K562 (cell line): ENCODE measurements around the gene PHYH. TPM values are rescaled to one million over a fixed set of nuclear protein-coding genes. Genes with fewer than 3 reads are reported as not detected.

Source experiments
- AFF4 ChIP-seq: sonication (generic); formaldehyde crosslinking; IDR thresholded peaks from 2 replicates; pipeline ENCODE4 v1.8.0; 2023; ENCODE audit warnings: mild to moderate bottlenecking, missing genetic modification reagents
- ATF7 ChIP-seq: fragments of 450-650 bp; IDR thresholded peaks from 2 replicates; pipeline ENCODE4 v1.7.1; 2014; ENCODE audit warnings: mild to moderate bottlenecking, moderate library complexity
- CCNT2 ChIP-seq: IDR thresholded peaks from 2 replicates; pipeline ENCODE4 v1.6.1; 2011; ENCODE audit warnings: borderline replicate concordance, low read depth, mild to moderate bottlenecking, moderate library complexity, mixed read lengths, low read length; ENCODE audit not compliant: insufficient read length; ENCODE audit errors: extremely low read depth
- DIDO1 ChIP-seq: fragments of 450-650 bp; IDR thresholded peaks from 2 replicates; pipeline ENCODE4 v1.6.1; 2016; ENCODE audit warnings: low read depth, missing biosample characterization, missing genetic modification characterization
- E2F6 ChIP-seq, 2 experiments: IDR thresholded peaks; 2 replicates each; pipeline ENCODE4 v1.6.1; 2011; ENCODE audit warnings: borderline replicate concordance in 1 of 2, control low read depth in 1 of 2, low read depth in 1 of 2, low read length in 1 of 2, mild to moderate bottlenecking in 1 of 2, mixed read lengths in 1 of 2, moderate library complexity in 1 of 2; ENCODE audit not compliant: insufficient read depth in 1 of 2, insufficient read length in 1 of 2, poor library complexity in 1 of 2, severe bottlenecking in 1 of 2; ENCODE audit errors: extremely low read depth in 1 of 2
- ELF2 ChIP-seq: fragments of 250-450 bp; sonication (Bioruptor Pico); IDR thresholded peaks from 2 replicates; pipeline ENCODE4 v1.5.0; 2021; ENCODE audit warnings: mild to moderate bottlenecking
- KAT7 ChIP-seq: sonication (generic); formaldehyde crosslinking; IDR thresholded peaks from 2 replicates; pipeline ENCODE4 v1.8.0; 2022; ENCODE audit warnings: missing genetic modification reagents, mild to moderate bottlenecking, borderline replicate concordance
- KDM2B ChIP-seq: fragments of 250-450 bp; sonication (Bioruptor Pico); IDR thresholded peaks from 2 replicates; pipeline ENCODE4 v1.8.0; 2021; ENCODE audit warnings: mild to moderate bottlenecking, moderate library complexity
- KLF13 ChIP-seq: fragments of 450-650 bp; IDR thresholded peaks from 2 replicates; pipeline ENCODE4 v1.6.1; 2016; ENCODE audit warnings: missing genetic modification characterization, low read depth, mild to moderate bottlenecking, missing compliant biosample characterization, moderate library complexity, borderline replicate concordance
- NFIC ChIP-seq: fragments of 450-650 bp; IDR thresholded peaks from 2 replicates; pipeline ENCODE4 v1.6.1; 2017; ENCODE audit warnings: mild to moderate bottlenecking, inconsistent platforms
- NONO ChIP-seq, 2 experiments: fragments of 200-400 bp in 1 of 2; fragments of 450-650 bp in 1 of 2; formaldehyde crosslinking in 1 of 2; IDR thresholded peaks; 2 replicates each; pipeline ENCODE4 v1.6.1; 2017; ENCODE audit warnings: low read depth in 2 of 2, mild to moderate bottlenecking in 2 of 2, moderate library complexity in 2 of 2, low read length in 1 of 2
- NRF1 ChIP-seq, 2 experiments: fragments of 450-650 bp; IDR thresholded peaks in 1 of 2; conservative IDR thresholded peaks in 1 of 2; 2 replicates each; pipeline ENCODE4 v1.6.1; 2014; ENCODE audit warnings: mild to moderate bottlenecking in 2 of 2
- PCBP2 ChIP-seq: fragments of 200-400 bp; formaldehyde crosslinking; IDR thresholded peaks from 2 replicates; pipeline ENCODE4 v1.6.1; 2018; ENCODE audit warnings: low read length, low read depth, mild to moderate bottlenecking, moderate library complexity; ENCODE audit not compliant: poor library complexity, severe bottlenecking
- RBM34 ChIP-seq: fragments of 200-400 bp; formaldehyde crosslinking; IDR thresholded peaks from 2 replicates; pipeline ENCODE4 v1.6.1; 2018; ENCODE audit warnings: low read length, borderline replicate concordance; ENCODE audit not compliant: insufficient read depth
- SNRNP70 ChIP-seq: fragments of 200-400 bp; formaldehyde crosslinking; optimal IDR thresholded peaks from 2 replicates; pipeline ENCODE3; 2017; ENCODE audit warnings: low read depth, low read length
- TBP ChIP-seq: optimal IDR thresholded peaks from 2 replicates; pipeline ENCODE3; 2011; ENCODE audit warnings: low read depth, low read length, improper control_type of control experiment
- USF2 ChIP-seq: sonication (generic); formaldehyde crosslinking; IDR thresholded peaks from 2 replicates; pipeline ENCODE4 v1.5.0; 2020; ENCODE audit warnings: missing genetic modification reagents
- YY1 ChIP-seq, 3 experiments: IDR thresholded peaks; 2 replicates each; pipeline ENCODE4 v1.6.1; 2011; ENCODE audit warnings: low read length in 2 of 3, mild to moderate bottlenecking in 2 of 3, moderate library complexity in 2 of 3, borderline replicate concordance in 1 of 3, control low read depth in 1 of 3, low read depth in 1 of 3; ENCODE audit not compliant: insufficient read depth in 3 of 3, insufficient replicate concordance in 2 of 3, control insufficient read depth in 1 of 3, insufficient read length in 1 of 3; ENCODE audit errors: extremely low read depth in 1 of 3
- ZNF79 ChIP-seq: fragments of 250-450 bp; sonication (Bioruptor Pico); IDR thresholded peaks from 2 replicates; pipeline ENCODE4 v1.4.0; 2020; ENCODE audit warnings: low read depth, mild to moderate bottlenecking, moderate library complexity
- polyA plus RNA-seq, 8 experiments: library from polyadenylated mRNA; depleted of rRNA in 4 of 8; stranded (reverse) in 5 of 8; unstranded in 3 of 8; fragments of >200 nt; fragmentation: Nextera tagmentation in 2 of 8; fragmentation: Illumina TruSeq in 1 of 8; extraction: Ambion mirVana in 2 of 8; extraction: Trizol in 1 of 8; gene quantifications; 2 replicates each; pipeline versions ENCODE4 v1.2.1 to v1.2.3, GENCODE V29; 2011 to 2014; ENCODE audit warnings: inconsistent platforms in 1 of 8, missing spikeins in 1 of 8
- total RNA-seq, 7 experiments: library from RNA; depleted of rRNA in 6 of 7; stranded (reverse); fragments of >200 nt in 6 of 7; fragmentation: Illumina TruSeq in 2 of 7; extraction: Trizol in 2 of 7; gene quantifications; 2 replicates each; pipeline versions ENCODE4 v1.2.1 to v1.2.3, GENCODE V29; 2011 to 2021; ENCODE audit warnings: low replicate concordance in 1 of 7

PHYH gene
- total and polyA plus RNA-seq, 9 of the 15 experiments (the other 6 are each of a cell fraction or from before 2014, with no cell fraction given): 3.8 to 6.9 (median 5.7) TPM

- TF ChIP-seq DIDO1 (no peak), KDM2B (CRISPR knock-in tag) (peak; percentile 49; the same call in 1 of the 2 replicates), E2F6 (IDR thresholded peaks at IDR 0.05; ENCODE audit: borderline replicate concordance in 1 of 2, extremely low read depth in 1 of 2, insufficient read depth in 1 of 2, insufficient read length in 1 of 2, low read depth in 1 of 2, low read length in 1 of 2, poor library complexity in 1 of 2, severe bottlenecking in 1 of 2) (peak; percentile 60 to 74), ELF2 (CRISPR knock-in tag) (0 out of 2 replicates have a peak, but pooled peaks have one; percentile 25), TBP (peak; percentile 60), CCNT2 (peak; percentile 71), NONO (IDR thresholded peaks at IDR 0.05; ENCODE audit: low read depth in 2 of 2, low read length in 1 of 2) (peak; percentile 14 to 55; a peak in 2 of 4 replicates), USF2 (CRISPR knock-in tag) (peak; percentile 58; the same call in 1 of the 2 replicates), KAT7 (CRISPR knock-in tag) (peak; percentile 86; the same call in 1 of the 2 replicates), ZNF79 (CRISPR knock-in tag) (no peak), KLF13 (tag) (no peak), YY1 (IDR thresholded peaks at IDR 0.05; ENCODE audit: borderline replicate concordance in 1 of 3, control insufficient read depth in 1 of 3, extremely low read depth in 1 of 3, insufficient read depth in 3 of 3, insufficient read length in 1 of 3, insufficient replicate concordance in 2 of 3, low read depth in 1 of 3, low read length in 2 of 3) (peak in 2 of 3 experiments; percentile 63 to 80), RBM34 (0 out of 2 replicates have a peak, but pooled peaks have one; percentile 50), NFIC (0 out of 2 replicates have a peak, but pooled peaks have one; percentile 16), SNRNP70 (no peak), PCBP2 (no peak), AFF4 (CRISPR knock-in tag) (peak; percentile 86), ATF7 (peak; percentile 59; the same call in 1 of the 2 replicates), NRF1 (conservative IDR thresholded peaks at IDR 0.05 in 1 of 2, IDR thresholded peaks at IDR 0.05 in 1 of 2) (peak; percentile 71 to 78)
These were observed at the start of gene PHYH (continued) for GRCh38 chr10:13299437-13300287.
